MM.1S (cell line): ENCODE data around the gene KLRG1.

Experiments used
- EZH2 ChIP-seq: fragments of 300-600 bp; sonication (generic); optimal IDR thresholded peaks from 2 replicates; pipeline ENCODE3; 2017; ENCODE audit warnings: low read depth, mild to moderate bottlenecking, antibody characterized with exemption, low read length, mixed read lengths
- TF ChIP-seq, protein P1 (sequence below): fragments of 300-600 bp; sonication (generic); IDR thresholded peaks from 2 replicates; pipeline ENCODE4 v1.5.1; 2016; ENCODE audit warnings: antibody characterized with exemption, low read length, mixed read lengths

DNA sequence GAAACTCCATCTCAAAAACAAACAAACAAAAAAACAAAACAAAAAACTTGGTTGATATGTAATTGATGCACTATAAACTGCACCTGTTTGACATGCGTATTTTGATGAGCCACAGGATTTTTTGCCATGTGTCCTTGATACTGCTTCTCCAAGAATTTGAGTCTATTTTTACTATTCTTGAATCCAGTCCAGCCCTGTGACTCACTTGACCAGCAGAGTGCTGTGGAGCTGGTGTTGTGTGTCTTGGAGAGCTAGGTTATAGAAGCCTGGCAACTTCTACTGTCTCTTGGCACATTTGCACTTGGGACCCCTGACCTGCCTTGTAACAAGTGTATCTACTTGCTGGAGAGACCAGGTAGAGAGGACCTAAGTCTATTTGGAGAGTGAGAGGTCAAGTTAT lies 52.0 kb downstream of the KLRG1 start:
- TF ChIP-seq, protein P1, sequence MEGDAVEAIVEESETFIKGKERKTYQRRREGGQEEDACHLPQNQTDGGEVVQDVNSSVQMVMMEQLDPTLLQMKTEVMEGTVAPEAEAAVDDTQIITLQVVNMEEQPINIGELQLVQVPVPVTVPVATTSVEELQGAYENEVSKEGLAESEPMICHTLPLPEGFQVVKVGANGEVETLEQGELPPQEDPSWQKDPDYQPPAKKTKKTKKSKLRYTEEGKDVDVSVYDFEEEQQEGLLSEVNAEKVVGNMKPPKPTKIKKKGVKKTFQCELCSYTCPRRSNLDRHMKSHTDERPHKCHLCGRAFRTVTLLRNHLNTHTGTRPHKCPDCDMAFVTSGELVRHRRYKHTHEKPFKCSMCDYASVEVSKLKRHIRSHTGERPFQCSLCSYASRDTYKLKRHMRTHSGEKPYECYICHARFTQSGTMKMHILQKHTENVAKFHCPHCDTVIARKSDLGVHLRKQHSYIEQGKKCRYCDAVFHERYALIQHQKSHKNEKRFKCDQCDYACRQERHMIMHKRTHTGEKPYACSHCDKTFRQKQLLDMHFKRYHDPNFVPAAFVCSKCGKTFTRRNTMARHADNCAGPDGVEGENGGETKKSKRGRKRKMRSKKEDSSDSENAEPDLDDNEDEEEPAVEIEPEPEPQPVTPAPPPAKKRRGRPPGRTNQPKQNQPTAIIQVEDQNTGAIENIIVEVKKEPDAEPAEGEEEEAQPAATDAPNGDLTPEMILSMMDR = no peak
- TF ChIP-seq EZH2 = no peak
